Fibroblast of the aortic adventitia (primary cell): ENCODE data around the gene PPM1H. TPM values are rescaled to one million over a fixed set of nuclear protein-coding genes. Genes with fewer than 3 reads are reported as not detected.

Experiments
- DNase-seq: peaks from one replicate; pipeline ENCODE4 v3.0.0-alpha.2; 2010; ENCODE audit warnings: low read depth
- H3K4me3 ChIP-seq: 2 replicates; pipeline ENCODE4 v1.5.1; 2011; ENCODE audit warnings: low read depth, mild to moderate bottlenecking, control low read depth, low read length, moderate library complexity
- CTCF ChIP-seq: IDR thresholded peaks from 2 replicates; pipeline ENCODE4 v1.5.1; 2011; ENCODE audit warnings: mild to moderate bottlenecking, low read length, control low read depth, inconsistent platforms; ENCODE audit not compliant: insufficient read depth
- total RNA-seq: library from RNA; depleted of rRNA; stranded (reverse); fragments of >200 nt; gene quantifications from 2 replicates; pipeline ENCODE4 v1.2.3, GENCODE V29; 2012; ENCODE audit warnings: low replicate concordance

Gene PPM1H
- total RNA-seq, 1 donor, result 1.3 TPM

DNA sequence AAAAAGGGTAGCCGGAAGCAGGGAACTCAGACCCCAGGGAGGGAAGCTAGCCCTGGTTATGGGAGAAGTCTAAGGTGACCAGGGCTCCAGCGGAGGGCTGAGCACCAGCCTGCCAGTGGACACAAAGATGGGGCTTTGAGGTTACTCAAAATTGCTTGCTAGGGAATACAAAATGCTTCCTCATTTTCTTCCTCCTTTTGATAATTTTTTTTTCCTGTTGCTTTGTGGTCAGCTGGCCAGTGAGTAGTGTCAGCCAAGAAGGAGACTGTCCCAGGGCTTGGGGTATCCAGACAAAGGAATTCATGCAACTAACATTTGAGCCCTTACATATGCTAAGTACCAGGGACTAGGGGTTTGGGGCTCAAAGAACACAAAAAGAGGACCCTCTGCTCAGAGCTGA lies 206.2 kb downstream of the PPM1H start:
- no peak overlapping the region for H3K4me3 ChIP-seq
- no peak for DNase-seq
- TF ChIP-seq CTCF, result no peak

GRCh38 chr12:62726471-62726980 lies 208.4 kb downstream of the PPM1H start:
- peak; percentile 30 for DNase-seq
- no peak for TF ChIP-seq CTCF
- H3K4me3 ChIP-seq, result no peak overlapping the region

- TF ChIP-seq CTCF, result no peak
- no peak for DNase-seq
- no peak overlapping the region for H3K4me3 ChIP-seq
Observed at GRCh38 chr12:62725781-62726180, 209.2 kb downstream of the PPM1H start.

GRCh38 chr12:62724947-62725451 lies 210.0 kb downstream of the PPM1H start:
- no peak for TF ChIP-seq CTCF
- DNase-seq, result peak; percentile 98
- H3K4me3 ChIP-seq, result no peak overlapping the region

GRCh38 chr12:62724285-62724684 lies 210.7 kb downstream of the PPM1H start:
- no peak for DNase-seq
- H3K4me3 ChIP-seq, result no peak overlapping the region
- no peak for TF ChIP-seq CTCF

- TF ChIP-seq CTCF, result no peak
- peak; percentile 35 for DNase-seq
- H3K4me3 ChIP-seq, result no peak overlapping the region
Observed at GRCh38 chr12:62722971-62723680, 211.8 kb downstream of the PPM1H start.
